ENCODE data around the gene CENPK. TPM values are rescaled to one million over a fixed set of nuclear protein-coding genes. Genes with fewer than 3 reads are reported as not detected.

CENPK gene
- total RNA-seq, 1 donor from 2014 or later: 0.38 TPM

DNA sequence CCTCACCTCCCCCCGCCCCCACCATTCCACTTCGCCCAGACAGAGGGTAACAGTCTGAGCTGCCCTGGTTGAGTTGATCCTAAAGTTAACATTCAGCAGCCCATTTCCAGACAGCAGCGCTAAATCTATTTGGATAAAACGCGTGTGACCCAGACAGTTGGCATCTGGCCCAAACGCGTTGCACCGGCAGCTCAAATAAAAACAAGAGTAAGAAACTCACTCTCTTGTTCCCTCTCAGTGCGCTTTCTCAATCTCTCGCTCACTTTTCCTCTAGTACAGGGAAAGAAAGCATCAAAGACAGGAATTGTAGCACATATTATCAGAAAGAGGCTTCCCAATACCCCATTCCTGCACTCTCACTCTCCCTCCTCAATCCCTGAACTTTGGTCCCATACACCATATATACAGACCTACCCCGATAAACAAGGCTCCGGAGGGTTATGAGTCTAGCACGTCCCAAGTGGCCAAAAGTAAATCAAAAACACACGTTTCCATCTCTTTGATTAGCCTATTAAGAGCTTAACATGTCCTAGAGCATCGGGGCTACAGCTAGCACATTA lies 82.6 kb downstream of the CENPK start:
- no peaks in the 10 kb centered on the region for H3K9me3 ChIP-seq (replicated peaks)
- H3K4me1 ChIP-seq: peaks cover 30% of the 10 kb centered on the region
- peak overlapping the region; percentile 96 for H3K27ac ChIP-seq (replicated peaks)
- DNase-seq: peak; percentile 80
- intact Hi-C loops (cut with micrococcal nuclease): loop anchor here (5.0 to 10.0 kb wide), 4 partner anchors 376 to 846 kb away; no protein-coding TSS in a partner anchor
- TF ChIP-seq, protein P1, sequence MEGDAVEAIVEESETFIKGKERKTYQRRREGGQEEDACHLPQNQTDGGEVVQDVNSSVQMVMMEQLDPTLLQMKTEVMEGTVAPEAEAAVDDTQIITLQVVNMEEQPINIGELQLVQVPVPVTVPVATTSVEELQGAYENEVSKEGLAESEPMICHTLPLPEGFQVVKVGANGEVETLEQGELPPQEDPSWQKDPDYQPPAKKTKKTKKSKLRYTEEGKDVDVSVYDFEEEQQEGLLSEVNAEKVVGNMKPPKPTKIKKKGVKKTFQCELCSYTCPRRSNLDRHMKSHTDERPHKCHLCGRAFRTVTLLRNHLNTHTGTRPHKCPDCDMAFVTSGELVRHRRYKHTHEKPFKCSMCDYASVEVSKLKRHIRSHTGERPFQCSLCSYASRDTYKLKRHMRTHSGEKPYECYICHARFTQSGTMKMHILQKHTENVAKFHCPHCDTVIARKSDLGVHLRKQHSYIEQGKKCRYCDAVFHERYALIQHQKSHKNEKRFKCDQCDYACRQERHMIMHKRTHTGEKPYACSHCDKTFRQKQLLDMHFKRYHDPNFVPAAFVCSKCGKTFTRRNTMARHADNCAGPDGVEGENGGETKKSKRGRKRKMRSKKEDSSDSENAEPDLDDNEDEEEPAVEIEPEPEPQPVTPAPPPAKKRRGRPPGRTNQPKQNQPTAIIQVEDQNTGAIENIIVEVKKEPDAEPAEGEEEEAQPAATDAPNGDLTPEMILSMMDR (IDR thresholded peaks at IDR 0.05; ENCODE audit: borderline replicate concordance): no peak
- peak overlapping the region; percentile 76 for H3K4me3 ChIP-seq
- H3K36me3 ChIP-seq: no peaks in the 10 kb centered on the region
- no peaks in the 10 kb centered on the region for H3K27me3 ChIP-seq (ENCODE audit: low read depth)

DNA sequence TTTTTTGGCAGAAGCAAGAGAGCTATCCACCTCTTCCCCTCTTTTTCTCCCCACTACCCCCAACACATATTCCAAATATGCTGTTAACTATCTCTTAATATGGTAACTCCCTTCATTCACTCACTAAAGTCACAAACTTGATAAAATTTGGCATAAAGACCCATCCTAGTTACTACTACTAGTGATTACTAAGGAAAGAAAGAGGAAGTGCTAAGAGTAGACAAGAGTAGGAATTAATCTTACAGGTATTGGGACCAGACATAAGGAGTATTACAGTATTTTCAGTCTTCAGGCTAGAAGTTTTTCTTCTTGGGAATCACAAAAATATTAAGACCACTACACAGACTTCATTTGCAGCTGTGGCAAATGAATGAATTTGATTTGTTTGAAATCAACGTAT lies 83.4 kb downstream of the CENPK start:
- Histone ChIP-seq H3K4me3 (peak overlapping the region; percentile 76), H3K27ac (replicated peaks) (no peak overlapping the region), H3K36me3 (no peaks in the 10 kb centered on the region), H3K9me3 (replicated peaks) (no peaks in the 10 kb centered on the region), H3K4me1 (peaks cover 30% of the 10 kb centered on the region), H3K27me3 (ENCODE audit: low read depth) (no peaks in the 10 kb centered on the region)
- no peak for DNase-seq
- TF ChIP-seq, protein P1 (IDR thresholded peaks at IDR 0.05; ENCODE audit: borderline replicate concordance): no peak
- intact Hi-C loops (cut with micrococcal nuclease): no loop called here

DNA sequence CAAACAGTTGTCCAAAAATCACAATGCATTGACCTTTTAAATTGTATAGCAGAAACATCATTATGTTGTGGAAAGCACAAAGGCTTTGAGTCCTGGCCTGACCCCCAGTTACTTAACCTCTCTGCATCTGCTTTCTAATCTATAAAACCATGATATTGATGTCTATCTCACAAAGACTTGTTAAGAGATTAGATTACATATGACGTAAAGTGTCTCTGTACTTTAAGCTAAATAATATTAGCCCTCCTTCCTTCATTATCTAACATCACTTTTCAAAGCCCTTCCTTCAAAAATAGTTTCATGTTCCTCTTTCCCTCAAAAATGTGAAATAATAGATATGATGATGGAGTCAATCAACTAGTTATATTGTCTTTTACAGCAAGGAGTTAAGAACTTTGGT lies 84.6 kb downstream of the CENPK start:
- Histone ChIP-seq H3K4me1 (peaks cover 26% of the 10 kb centered on the region), H3K27me3 (ENCODE audit: low read depth) (no peaks in the 10 kb centered on the region), H3K9me3 (replicated peaks) (no peaks in the 10 kb centered on the region), H3K4me3 (no peak overlapping the region), H3K27ac (replicated peaks) (no peak overlapping the region), H3K36me3 (no peaks in the 10 kb centered on the region)
- intact Hi-C loops (cut with micrococcal nuclease): no loop called here
- no peak for DNase-seq
- TF ChIP-seq, protein P1 (IDR thresholded peaks at IDR 0.05; ENCODE audit: borderline replicate concordance): no peak

DNA sequence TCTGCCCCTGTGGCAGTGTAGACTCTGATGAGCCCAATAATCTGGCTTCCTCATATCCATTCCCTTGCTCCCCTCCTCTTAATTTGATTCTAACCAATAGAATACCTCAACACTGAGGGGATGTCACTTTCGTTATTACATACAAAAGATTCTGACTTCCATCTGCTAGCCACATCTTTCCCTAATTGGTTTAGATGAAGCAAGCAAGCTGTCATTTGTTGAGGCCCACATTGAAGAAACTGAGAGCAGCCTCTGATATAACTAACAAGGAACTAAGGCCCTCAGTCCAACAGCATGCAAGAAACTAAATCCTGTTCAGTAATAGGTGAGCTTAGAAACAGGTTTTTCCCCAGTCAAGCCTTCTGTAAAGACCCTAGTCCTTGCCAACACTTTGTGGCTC lies 87.1 kb downstream of the CENPK start:
- TF ChIP-seq, protein P1 (IDR thresholded peaks at IDR 0.05; ENCODE audit: borderline replicate concordance): no peak
- intact Hi-C loops (cut with micrococcal nuclease): no loop called here
- Histone ChIP-seq H3K27me3 (ENCODE audit: low read depth) (no peaks in the 10 kb centered on the region), H3K4me1 (peaks cover 16% of the 10 kb centered on the region), H3K9me3 (replicated peaks) (no peaks in the 10 kb centered on the region), H3K27ac (replicated peaks) (no peak overlapping the region), H3K4me3 (no peak overlapping the region), H3K36me3 (no peaks in the 10 kb centered on the region)
- no peak for DNase-seq

DNA sequence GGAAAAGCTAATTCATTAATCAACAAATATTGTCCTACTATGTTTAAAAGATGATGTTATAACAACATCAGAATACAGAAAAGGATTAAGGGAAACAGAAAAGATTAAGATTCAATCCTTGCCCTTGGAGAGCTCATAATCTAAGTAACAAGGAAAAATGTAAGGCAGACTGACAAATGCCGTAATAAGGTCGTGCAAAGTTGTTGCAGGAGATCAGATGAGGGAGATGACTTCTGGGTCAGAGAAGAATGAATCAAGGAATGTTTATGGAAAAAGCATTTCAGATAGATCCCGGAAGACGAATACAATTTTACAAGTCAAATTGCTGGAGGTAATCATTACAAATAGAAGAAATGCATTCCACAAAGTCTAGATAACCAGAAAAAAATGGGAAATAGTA lies 87.6 kb downstream of the CENPK start:
- intact Hi-C loops (cut with micrococcal nuclease): no loop called here
- H3K36me3 ChIP-seq: no peaks in the 10 kb centered on the region
- H3K27me3 ChIP-seq (ENCODE audit: low read depth): no peaks in the 10 kb centered on the region
- H3K9me3 ChIP-seq (replicated peaks): no peaks in the 10 kb centered on the region
- TF ChIP-seq, protein P1 (IDR thresholded peaks at IDR 0.05; ENCODE audit: borderline replicate concordance): no peak
- no peak overlapping the region for H3K4me3 ChIP-seq
- no peak overlapping the region for H3K27ac ChIP-seq (replicated peaks)
- peaks cover 11% of the 10 kb centered on the region for H3K4me1 ChIP-seq
- DNase-seq: no peak
